Fibroblast of pulmonary artery (primary cell): ENCODE data around the gene DLG5.

Experiments used
- DNase-seq: peaks from one replicate; pipeline ENCODE4 v3.0.0-alpha.2; 2010; ENCODE audit warnings: low read depth
- H3K4me3 ChIP-seq: replicated peaks from 2 replicates; pipeline ENCODE4 v1.5.1; 2011; ENCODE audit warnings: low read depth, mild to moderate bottlenecking, control low read depth, low read length, moderate library complexity
- TF ChIP-seq, protein P1 (sequence below): IDR thresholded peaks from 2 replicates; pipeline ENCODE4 v1.5.1; 2011; ENCODE audit warnings: mild to moderate bottlenecking, control low read depth, low read length, inconsistent platforms; ENCODE audit errors: missing control alignments

The DLG5 gene

DNA sequence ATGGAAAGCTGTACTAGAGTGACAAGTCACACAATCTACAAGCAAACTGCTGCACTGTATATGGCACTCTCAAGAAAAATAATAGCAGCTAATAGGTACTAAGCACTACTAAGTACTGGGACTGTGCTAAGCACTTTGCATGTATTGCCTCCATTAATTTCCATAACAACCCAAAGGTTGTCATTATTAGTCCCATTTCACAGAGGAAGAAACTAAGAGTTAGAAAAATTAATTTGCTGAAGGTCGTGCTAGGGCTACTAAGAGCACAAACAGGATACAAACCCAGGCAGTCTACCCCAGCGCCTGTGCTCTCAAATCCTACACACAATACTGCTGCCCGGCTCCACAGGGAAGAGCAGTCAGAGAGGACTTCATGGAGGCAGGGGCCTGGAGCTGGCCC, 51.7 kb downstream of the DLG5 start:
- DNase-seq = no peak
- TF ChIP-seq, protein P1, sequence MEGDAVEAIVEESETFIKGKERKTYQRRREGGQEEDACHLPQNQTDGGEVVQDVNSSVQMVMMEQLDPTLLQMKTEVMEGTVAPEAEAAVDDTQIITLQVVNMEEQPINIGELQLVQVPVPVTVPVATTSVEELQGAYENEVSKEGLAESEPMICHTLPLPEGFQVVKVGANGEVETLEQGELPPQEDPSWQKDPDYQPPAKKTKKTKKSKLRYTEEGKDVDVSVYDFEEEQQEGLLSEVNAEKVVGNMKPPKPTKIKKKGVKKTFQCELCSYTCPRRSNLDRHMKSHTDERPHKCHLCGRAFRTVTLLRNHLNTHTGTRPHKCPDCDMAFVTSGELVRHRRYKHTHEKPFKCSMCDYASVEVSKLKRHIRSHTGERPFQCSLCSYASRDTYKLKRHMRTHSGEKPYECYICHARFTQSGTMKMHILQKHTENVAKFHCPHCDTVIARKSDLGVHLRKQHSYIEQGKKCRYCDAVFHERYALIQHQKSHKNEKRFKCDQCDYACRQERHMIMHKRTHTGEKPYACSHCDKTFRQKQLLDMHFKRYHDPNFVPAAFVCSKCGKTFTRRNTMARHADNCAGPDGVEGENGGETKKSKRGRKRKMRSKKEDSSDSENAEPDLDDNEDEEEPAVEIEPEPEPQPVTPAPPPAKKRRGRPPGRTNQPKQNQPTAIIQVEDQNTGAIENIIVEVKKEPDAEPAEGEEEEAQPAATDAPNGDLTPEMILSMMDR = no peak
- no peak overlapping the region for H3K4me3 ChIP-seq

DNA sequence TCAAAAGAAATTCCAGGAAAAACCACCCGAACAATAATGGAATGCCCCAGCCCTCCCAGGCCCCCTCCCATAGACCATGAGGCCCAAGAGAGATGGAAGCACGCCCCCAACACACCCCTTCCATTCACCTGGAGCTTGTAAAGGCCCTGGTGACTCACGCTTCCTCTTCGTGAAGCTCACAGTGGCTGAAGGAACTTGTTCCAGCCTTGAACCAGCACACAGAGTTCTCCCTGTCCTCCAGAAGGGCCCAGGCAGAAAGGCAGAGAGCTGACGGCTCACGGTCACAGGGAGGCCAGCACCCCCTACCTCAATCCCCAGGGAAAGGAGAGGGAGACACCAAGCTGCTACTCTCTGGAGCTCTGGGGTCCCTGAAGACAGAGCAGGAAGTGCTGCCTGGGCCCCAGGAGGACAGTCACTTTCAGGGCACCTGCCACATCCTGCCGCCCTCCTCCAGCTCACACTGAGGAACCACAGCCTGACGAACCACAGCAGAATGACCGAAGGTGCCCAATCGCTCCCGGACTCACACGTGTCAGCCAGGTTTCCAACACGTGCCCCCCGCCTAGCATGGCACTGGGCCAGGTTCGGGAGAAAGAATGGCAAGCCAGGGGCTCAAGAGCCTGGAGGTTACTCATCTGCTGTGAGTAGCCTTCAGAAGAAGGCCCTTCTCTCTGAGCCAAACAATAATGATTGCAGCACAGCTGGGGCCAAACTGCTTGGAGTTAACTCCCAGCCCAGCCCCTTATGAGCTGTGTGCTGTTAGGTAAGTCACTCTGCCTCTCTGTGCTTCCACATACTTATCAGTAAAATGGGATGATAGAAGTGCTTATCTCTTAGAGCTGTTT, 52.8 kb downstream of the DLG5 start:
- TF ChIP-seq, protein P1 = no peak
- DNase-seq = peak; percentile 54
- no peak overlapping the region for H3K4me3 ChIP-seq

DNA sequence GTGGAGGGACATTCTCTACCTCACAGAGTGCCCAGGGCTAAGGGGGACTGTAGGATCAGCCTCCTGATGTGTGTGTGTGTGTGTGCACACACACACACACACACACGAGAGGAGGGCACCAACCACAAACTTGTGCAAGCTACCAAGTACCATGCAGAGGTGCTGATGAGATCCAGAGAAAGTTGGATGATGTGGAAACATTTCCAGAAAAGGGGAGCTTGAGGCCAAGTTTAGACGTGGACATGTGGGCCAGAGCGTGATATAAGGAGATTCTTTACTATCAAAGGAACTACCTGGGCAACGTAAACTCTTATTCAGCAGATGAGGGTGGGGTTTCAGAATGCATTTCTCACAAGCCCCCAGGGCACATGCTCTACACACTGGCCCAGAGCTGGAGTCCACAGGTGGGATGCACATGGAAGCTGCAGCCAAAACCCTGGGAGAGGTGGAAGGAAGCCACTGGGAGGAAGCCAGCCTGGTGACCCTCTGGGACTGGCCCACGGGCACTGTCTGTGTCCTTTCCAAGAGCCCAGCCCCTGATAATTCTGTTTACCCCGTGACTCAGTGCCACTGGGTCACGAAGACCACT, 53.5 kb downstream of the DLG5 start:
- TF ChIP-seq, protein P1 = no peak
- DNase-seq = no peak
- no peak overlapping the region for H3K4me3 ChIP-seq

DNA sequence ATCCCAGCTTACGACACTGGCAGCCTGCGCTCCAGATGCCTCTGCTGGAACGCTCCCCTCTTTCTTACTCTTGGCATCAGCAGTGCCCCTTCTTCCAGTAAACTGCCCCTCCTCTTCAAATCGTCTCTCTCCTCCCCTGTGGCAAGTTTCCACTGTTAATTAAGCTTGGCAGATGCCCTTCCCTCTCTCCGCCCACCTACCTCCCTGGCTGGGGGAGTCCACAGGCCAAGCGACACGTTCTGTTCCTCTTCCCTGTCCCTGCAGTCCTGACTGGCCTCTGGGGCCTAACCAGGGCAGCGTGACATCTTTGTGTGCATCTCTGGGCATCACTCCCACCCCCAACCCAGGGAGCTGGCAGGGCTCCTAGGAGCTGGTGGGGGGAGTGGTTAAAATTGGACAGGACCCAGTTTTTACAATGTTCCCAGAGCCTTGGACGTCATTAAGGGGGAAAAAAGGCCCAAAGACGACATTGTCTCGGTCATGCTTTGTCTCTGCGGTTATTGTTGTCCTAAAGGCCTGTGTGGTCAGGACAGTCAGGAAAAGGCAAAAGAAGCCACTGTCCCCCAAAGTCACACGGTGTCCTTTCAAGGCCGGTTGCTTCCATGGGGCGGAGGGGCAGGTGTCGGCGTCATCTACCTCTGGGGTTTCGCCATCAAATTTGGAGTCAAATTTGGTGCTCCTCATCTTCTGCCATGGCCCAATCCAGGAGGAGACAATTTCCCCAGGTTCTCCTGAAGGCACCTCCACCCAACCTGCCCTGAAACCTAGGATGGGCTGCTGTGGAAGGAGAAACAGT, 54.2 kb downstream of the DLG5 start:
- TF ChIP-seq, protein P1 = no peak
- H3K4me3 ChIP-seq = no peak overlapping the region
- peak; percentile 58 for DNase-seq

DNA sequence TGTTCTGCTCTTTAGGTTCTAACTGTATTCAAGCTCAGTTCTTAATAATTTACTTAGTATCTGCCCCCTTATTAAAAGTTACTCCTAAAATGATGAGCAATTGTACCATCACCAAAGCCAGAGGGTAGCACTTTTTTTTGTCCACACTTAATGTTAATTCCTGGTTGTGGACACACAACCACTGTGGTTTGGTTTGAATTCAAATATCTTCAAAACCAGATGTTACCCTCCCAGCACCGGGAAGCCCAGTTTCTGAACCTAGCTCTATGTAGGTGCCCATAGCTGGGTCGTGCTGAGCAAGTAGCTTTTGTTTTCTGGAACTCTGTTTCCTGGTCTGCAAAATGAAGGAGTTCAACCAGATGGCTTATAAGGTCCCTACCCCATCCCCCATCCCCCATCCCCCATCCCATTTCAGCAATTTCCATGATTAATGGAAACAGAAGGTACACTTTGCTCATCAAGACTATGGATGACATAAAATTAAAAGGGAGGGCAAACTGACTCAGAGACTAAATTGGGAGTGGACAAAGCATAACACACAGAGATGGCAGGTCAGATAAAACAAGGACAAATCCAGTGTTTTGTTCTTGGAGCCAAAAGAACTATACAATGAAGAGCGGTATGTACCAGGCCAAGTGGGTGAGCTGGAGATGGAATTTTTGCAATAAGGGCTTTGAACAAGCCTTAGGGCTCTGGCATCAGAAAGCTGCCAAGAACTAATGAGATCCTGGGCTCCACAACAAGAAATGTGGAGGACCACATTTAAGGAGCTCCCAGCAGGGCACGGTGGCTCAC, 56.7 kb downstream of the DLG5 start:
- no peak for DNase-seq
- H3K4me3 ChIP-seq = no peak overlapping the region
- TF ChIP-seq, protein P1 = no peak

DNA sequence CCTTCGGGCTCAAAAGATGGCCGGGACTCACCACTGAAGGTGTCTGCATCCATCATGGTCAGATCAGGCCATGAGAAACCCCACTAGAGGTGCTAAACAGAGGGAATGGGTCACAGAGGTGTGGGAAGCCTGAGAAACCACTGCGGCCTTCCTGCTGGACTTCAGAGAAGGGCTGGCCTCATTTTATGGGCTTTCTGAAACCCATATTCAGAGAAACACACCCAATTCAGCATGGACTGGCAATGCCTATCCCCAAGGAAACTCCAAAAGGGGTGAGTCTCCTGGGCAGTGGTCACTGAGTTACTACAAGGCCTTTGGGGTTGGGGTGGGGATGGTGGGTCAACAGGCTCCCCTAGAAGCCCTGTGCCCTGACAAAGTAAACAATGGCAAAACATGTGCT, 58.0 kb downstream of the DLG5 start:
- TF ChIP-seq, protein P1 = no peak
- no peak overlapping the region for H3K4me3 ChIP-seq
- DNase-seq = no peak
